HepG2 (cell line): ENCODE data around the gene UBTF. TPM values are rescaled to one million over a fixed set of nuclear protein-coding genes. Genes with fewer than 3 reads are reported as not detected.
A peak's percentile ranks its signal among the peaks of the same experiment; 100 is the strongest.

Source experiments
- ARNT ChIP-seq: fragments of 450-650 bp; IDR thresholded peaks from 2 replicates; pipeline ENCODE4 v1.6.1; 2017
- CEBPG ChIP-seq: IDR thresholded peaks from 2 replicates; pipeline ENCODE4 v1.6.1; 2016
- DPF2 ChIP-seq: sonication (generic); formaldehyde crosslinking; IDR thresholded peaks from 2 replicates; pipeline ENCODE4 v1.4.0; 2020; ENCODE audit warnings: mild to moderate bottlenecking, low read depth, missing genetic modification reagents, borderline replicate concordance
- GATAD2A ChIP-seq: IDR thresholded peaks from 2 replicates; pipeline ENCODE4 v1.6.1; 2016
- HOXA5 ChIP-seq: sonication (generic); formaldehyde crosslinking; IDR thresholded peaks from 2 replicates; pipeline ENCODE4 v1.4.0; 2020; ENCODE audit warnings: missing genetic modification reagents
- KAT8 ChIP-seq: IDR thresholded peaks from 2 replicates; pipeline ENCODE4 v1.6.1; 2016; ENCODE audit warnings: missing genetic modification reagents, missing compliant biosample characterization
- NR2F1 ChIP-seq, 2 experiments: fragments of 450-650 bp in 1 of 2; formaldehyde crosslinking in 1 of 2; IDR thresholded peaks; 2 replicates each; pipeline versions ENCODE4 v1.5.0 to v1.6.1; 2016 to 2020; ENCODE audit warnings: mild to moderate bottlenecking in 1 of 2, missing compliant biosample characterization in 1 of 2, missing genetic modification reagents in 1 of 2, moderate library complexity in 1 of 2
- PHF21A ChIP-seq: sonication (generic); formaldehyde crosslinking; IDR thresholded peaks from 2 replicates; pipeline ENCODE4 v1.5.0; 2020; ENCODE audit warnings: mild to moderate bottlenecking, missing genetic modification reagents
- SMARCE1 ChIP-seq: fragments of 450-650 bp; IDR thresholded peaks from 2 replicates; pipeline ENCODE4 v1.6.1; 2017; ENCODE audit warnings: borderline replicate concordance
- ZNF3 ChIP-seq: IDR thresholded peaks from 2 replicates; pipeline ENCODE4 v1.7.0; 2017; ENCODE audit warnings: inconsistent platforms
- ZNF441 ChIP-seq: sonication (generic); formaldehyde crosslinking; IDR thresholded peaks from 2 replicates; pipeline ENCODE4 v1.7.0; 2021; ENCODE audit warnings: missing genetic modification reagents, borderline replicate concordance
- ZNF451 ChIP-seq: sonication (generic); formaldehyde crosslinking; IDR thresholded peaks from 2 replicates; pipeline ENCODE4 v1.5.0; 2020; ENCODE audit warnings: mild to moderate bottlenecking, missing genetic modification reagents
- ZNF777 ChIP-seq: sonication (generic); formaldehyde crosslinking; IDR thresholded peaks from 2 replicates; pipeline ENCODE4 v1.4.0; 2020; ENCODE audit warnings: missing genetic modification reagents
- polyA plus RNA-seq, 8 experiments: library from polyadenylated mRNA; depleted of rRNA in 3 of 8; stranded (reverse) in 7 of 8; unstranded in 1 of 8; fragments of >200 nt; fragmentation: Illumina TruSeq in 4 of 8; extraction: Trizol in 4 of 8; gene quantifications; 2 replicates each; pipeline versions ENCODE4 v1.2.1 to v1.2.3, GENCODE V29; 2011 to 2016; ENCODE audit warnings: low read depth in 4 of 8, missing spikeins in 1 of 8, mixed read lengths in 1 of 8; ENCODE audit not compliant: insufficient read depth in 1 of 8
- total RNA-seq, 5 experiments: library from RNA; depleted of rRNA; stranded (reverse); fragments of >200 nt; fragmentation: Illumina TruSeq; extraction: Trizol; gene quantifications; 2 replicates each; pipeline ENCODE4 v1.2.3, GENCODE V29; 2016; ENCODE audit warnings: low read depth in 1 of 5
- TF ChIP-seq, protein P1 (sequence below): conservative IDR thresholded peaks from 2 replicates; pipeline ENCODE4 v1.6.1; 2018; ENCODE audit warnings: missing genetic modification reagents
- TF ChIP-seq, protein P2 (sequence below): IDR thresholded peaks from 2 replicates; pipeline ENCODE4 v1.4.0; 2020; ENCODE audit warnings: mild to moderate bottlenecking, missing genetic modification reagents
- TF ChIP-seq, protein P3 (sequence below): sonication (generic); formaldehyde crosslinking; IDR thresholded peaks from 2 replicates; pipeline ENCODE4 v1.4.0; 2020; ENCODE audit warnings: missing genetic modification reagents, borderline replicate concordance
- TF ChIP-seq, protein P4 (sequence below): sonication (generic); formaldehyde crosslinking; IDR thresholded peaks from 2 replicates; pipeline ENCODE4 v1.5.0; 2020; ENCODE audit warnings: missing genetic modification reagents

UBTF gene
- total and polyA plus RNA-seq, 2 of the 13 experiments (the other 11 are each of a cell fraction or from before 2014, with no cell fraction given), result 15.2 to 60.9 TPM

DNA sequence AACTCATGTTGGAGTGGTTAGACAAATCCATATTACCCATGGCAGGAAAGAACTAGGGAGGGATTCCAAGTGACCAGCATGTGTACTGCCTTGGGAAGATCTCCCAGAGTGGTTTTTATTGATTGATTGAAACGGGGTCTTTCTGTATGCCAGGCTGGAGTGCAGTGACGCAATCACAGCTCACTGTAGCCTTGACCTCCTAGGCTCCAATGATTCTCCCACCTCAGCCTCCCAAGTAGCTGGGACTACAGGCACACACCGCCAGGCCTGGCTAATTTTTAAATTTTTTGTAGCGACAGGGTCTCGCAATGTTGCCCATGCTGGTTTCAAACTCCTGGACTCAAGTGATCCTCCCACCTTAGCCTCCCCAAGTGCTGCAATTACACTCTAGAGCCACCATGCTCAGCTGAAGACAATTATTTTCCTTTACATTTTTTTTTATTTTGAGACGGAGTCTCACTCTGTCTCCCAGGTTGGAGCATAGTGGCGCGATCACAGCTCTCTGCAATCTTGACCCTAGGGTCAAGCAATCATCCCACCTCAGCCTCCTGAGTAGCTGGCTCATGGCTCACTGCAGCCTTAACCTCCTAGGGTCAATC is 35.2 kb downstream of the UBTF start (continued):
- TF ChIP-seq, protein P1, sequence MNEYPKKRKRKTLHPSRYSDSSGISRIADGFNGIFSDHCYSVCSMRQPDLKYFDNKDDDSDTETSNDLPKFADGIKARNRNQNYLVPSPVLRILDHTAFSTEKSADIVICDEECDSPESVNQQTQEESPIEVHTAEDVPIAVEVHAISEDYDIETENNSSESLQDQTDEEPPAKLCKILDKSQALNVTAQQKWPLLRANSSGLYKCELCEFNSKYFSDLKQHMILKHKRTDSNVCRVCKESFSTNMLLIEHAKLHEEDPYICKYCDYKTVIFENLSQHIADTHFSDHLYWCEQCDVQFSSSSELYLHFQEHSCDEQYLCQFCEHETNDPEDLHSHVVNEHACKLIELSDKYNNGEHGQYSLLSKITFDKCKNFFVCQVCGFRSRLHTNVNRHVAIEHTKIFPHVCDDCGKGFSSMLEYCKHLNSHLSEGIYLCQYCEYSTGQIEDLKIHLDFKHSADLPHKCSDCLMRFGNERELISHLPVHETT, result no peak
- TF ChIP-seq ZNF3 (CRISPR knock-in tag) (peak; percentile 65; the same call in 1 of the 2 replicates), ARNT (no peak), DPF2 (CRISPR knock-in tag) (no peak), NR2F1 (CRISPR knock-in tag; IDR thresholded peaks at IDR 0.05) (peak; percentile 35 to 74; a peak in 3 of 4 replicates), HOXA5 (CRISPR knock-in tag) (no peak), ZNF441 (CRISPR knock-in tag) (no peak), GATAD2A (CRISPR knock-in tag) (peak; percentile 90), ZNF451 (no peak), ZNF777 (CRISPR knock-in tag) (0 out of 2 replicates have a peak, but pooled peaks have one; percentile 18), PHF21A (CRISPR knock-in tag) (peak; percentile 39; the same call in 1 of the 2 replicates), SMARCE1 (no peak), CEBPG (CRISPR knock-in tag) (peak; percentile 90), KAT8 (CRISPR knock-in tag) (no peak; the same call in 1 of the 2 replicates)
- TF ChIP-seq, protein P2, sequence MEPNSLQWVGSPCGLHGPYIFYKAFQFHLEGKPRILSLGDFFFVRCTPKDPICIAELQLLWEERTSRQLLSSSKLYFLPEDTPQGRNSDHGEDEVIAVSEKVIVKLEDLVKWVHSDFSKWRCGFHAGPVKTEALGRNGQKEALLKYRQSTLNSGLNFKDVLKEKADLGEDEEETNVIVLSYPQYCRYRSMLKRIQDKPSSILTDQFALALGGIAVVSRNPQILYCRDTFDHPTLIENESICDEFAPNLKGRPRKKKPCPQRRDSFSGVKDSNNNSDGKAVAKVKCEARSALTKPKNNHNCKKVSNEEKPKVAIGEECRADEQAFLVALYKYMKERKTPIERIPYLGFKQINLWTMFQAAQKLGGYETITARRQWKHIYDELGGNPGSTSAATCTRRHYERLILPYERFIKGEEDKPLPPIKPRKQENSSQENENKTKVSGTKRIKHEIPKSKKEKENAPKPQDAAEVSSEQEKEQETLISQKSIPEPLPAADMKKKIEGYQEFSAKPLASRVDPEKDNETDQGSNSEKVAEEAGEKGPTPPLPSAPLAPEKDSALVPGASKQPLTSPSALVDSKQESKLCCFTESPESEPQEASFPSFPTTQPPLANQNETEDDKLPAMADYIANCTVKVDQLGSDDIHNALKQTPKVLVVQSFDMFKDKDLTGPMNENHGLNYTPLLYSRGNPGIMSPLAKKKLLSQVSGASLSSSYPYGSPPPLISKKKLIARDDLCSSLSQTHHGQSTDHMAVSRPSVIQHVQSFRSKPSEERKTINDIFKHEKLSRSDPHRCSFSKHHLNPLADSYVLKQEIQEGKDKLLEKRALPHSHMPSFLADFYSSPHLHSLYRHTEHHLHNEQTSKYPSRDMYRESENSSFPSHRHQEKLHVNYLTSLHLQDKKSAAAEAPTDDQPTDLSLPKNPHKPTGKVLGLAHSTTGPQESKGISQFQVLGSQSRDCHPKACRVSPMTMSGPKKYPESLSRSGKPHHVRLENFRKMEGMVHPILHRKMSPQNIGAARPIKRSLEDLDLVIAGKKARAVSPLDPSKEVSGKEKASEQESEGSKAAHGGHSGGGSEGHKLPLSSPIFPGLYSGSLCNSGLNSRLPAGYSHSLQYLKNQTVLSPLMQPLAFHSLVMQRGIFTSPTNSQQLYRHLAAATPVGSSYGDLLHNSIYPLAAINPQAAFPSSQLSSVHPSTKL, result peak; percentile 65
- TF ChIP-seq, protein P3, sequence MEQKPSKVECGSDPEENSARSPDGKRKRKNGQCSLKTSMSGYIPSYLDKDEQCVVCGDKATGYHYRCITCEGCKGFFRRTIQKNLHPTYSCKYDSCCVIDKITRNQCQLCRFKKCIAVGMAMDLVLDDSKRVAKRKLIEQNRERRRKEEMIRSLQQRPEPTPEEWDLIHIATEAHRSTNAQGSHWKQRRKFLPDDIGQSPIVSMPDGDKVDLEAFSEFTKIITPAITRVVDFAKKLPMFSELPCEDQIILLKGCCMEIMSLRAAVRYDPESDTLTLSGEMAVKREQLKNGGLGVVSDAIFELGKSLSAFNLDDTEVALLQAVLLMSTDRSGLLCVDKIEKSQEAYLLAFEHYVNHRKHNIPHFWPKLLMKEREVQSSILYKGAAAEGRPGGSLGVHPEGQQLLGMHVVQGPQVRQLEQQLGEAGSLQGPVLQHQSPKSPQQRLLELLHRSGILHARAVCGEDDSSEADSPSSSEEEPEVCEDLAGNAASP (CRISPR knock-in tag), result peak; percentile 14; the same call in 1 of the 2 replicates
- TF ChIP-seq, protein P4, sequence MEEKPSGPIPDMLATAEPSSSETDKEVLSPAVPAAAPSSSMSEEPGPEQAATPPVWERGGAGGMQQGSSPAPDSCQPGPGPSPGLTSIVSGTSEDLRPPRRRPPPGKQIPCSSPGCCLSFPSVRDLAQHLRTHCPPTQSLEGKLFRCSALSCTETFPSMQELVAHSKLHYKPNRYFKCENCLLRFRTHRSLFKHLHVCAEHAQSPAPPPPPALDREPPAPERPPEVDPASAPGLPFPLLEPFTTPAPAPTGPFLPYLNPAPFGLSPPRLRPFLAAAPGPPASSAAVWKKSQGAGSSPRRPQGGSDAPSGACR (CRISPR knock-in tag), result no peak
